Type B pancreatic cell (in vitro differentiated cells): ENCODE measurements around the gene C18orf54. TPM values are rescaled to one million over a fixed set of nuclear protein-coding genes. Genes with fewer than 3 reads are reported as not detected.

Experiments
- DNase-seq: peaks from one replicate; pipeline ENCODE4 v3.0.0; 2021; ENCODE audit warnings: mixed read lengths; ENCODE audit not compliant: unreplicated experiment; ENCODE audit errors: extremely low spot score
- H3K27ac Mint-ChIP-seq: 2 replicates; pipeline ENCODE4 v1.8.0; 2021; ENCODE audit warnings: mild to moderate bottlenecking, mixed read lengths
- H3K27me3 Mint-ChIP-seq: 2 replicates; pipeline ENCODE4 v1.8.0; 2021; ENCODE audit warnings: mixed read lengths
- H3K36me3 Mint-ChIP-seq: 2 replicates; pipeline ENCODE4 v1.8.0; 2021; ENCODE audit warnings: mixed read lengths
- H3K4me1 Mint-ChIP-seq: one replicate; pipeline ENCODE4 v1.8.0; 2021; ENCODE audit warnings: mixed read lengths; ENCODE audit not compliant: unreplicated experiment
- H3K4me3 Mint-ChIP-seq: 2 replicates; pipeline ENCODE4 v1.8.0; 2021; ENCODE audit warnings: mild to moderate bottlenecking, mixed read lengths
- H3K9me3 Mint-ChIP-seq: 2 replicates; pipeline ENCODE4 v1.8.0; 2021; ENCODE audit warnings: mixed read lengths
- total RNA-seq: library from RNA; stranded (reverse); gene quantifications from 2 replicates; pipeline ENCODE4 v1.2.1, GENCODE V29; 2021; ENCODE audit warnings: low replicate concordance
- TF ChIP-seq, protein P1 (sequence below): fragments of 200-600 bp; sonication (generic); conservative IDR thresholded peaks from 2 replicates; pipeline ENCODE4 v1.5.0; 2021; ENCODE audit warnings: antibody characterized with exemption, mild to moderate bottlenecking

C18orf54 gene
- total RNA-seq, 1 donor from 2014 or later, result 18.4 TPM

DNA sequence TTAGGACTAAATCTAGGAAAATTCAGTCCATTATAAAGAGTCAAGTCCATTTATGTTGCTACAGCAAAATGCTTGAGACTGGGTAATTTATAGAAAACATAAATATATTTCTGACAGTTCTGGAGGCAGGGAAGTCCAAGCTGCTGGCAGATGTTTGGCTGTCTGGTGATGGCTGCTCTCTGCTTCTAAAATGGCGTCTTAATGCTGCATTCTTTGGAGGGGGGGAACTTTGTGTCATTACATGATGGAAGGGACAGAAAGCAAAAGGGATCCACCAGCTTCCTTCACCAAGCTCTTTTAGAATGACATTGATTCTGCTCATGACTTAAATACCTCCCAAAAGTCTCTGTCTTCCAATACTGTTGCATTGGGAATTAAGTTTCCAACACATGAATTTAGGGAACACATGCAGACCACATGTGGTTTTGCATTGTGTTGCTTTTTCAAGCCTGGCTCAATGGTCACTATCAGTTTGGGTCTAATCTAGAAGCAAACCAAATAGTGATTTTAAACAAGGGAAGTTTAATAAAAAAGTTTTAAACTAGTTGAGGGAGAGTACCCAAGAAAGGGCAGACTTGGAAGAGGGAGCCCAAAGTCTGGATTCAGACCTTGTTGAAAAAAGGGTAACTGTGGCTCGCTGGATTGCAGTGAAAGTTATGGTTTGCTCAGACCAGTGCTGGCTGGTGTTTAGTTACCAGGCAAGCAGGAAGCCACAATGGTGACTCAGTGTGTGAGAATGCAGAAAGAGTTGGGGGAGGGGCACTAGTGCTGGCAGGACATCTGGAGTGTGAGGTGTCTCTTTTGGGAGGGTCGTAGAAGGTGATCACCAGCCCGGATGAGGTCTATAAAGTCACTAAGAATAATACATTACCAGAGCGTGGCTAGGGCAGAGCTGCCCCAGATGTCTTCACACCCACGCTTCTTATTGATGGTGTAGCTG is 30.8 kb downstream of the C18orf54 start:
- no peak overlapping the region for H3K4me3 Mint-ChIP-seq

DNA sequence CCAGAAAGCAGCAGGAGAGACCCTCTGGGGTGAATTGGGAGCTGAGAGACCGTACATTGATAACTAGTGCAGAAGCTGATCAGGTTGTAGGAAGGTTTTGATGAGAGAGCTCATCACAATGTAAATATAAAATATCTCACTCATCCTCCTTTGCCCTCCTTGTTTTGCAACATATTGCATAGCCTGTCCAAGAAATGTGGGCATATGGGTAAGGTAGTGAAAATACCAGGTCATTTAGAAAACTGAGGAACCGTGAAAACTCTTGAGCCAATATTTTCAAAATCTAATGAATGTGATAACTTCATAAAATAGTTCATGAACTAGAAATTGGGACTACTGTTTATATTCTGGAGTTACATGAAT is 31.4 kb downstream of the C18orf54 start:
- Mint-ChIP-seq H3K9me3 (peaks cover 9% of the 10 kb centered on the region), H3K27ac (peak overlapping the region; percentile 46), H3K36me3 (peaks cover 5% of the 10 kb centered on the region), H3K4me3 (no peak overlapping the region), H3K4me1 (peaks cover 9% of the 10 kb centered on the region), H3K27me3 (peaks cover 5% of the 10 kb centered on the region)
- DNase-seq, result no peak
- TF ChIP-seq, protein P1, sequence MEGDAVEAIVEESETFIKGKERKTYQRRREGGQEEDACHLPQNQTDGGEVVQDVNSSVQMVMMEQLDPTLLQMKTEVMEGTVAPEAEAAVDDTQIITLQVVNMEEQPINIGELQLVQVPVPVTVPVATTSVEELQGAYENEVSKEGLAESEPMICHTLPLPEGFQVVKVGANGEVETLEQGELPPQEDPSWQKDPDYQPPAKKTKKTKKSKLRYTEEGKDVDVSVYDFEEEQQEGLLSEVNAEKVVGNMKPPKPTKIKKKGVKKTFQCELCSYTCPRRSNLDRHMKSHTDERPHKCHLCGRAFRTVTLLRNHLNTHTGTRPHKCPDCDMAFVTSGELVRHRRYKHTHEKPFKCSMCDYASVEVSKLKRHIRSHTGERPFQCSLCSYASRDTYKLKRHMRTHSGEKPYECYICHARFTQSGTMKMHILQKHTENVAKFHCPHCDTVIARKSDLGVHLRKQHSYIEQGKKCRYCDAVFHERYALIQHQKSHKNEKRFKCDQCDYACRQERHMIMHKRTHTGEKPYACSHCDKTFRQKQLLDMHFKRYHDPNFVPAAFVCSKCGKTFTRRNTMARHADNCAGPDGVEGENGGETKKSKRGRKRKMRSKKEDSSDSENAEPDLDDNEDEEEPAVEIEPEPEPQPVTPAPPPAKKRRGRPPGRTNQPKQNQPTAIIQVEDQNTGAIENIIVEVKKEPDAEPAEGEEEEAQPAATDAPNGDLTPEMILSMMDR, result no peak

More for the DNA sequence above, 30.8 kb downstream of the C18orf54 start:
- Mint-ChIP-seq H3K4me1 (peaks cover 9% of the 10 kb centered on the region), H3K27ac (peak overlapping the region; percentile 46), H3K27me3 (peaks cover 5% of the 10 kb centered on the region), H3K9me3 (peaks cover 9% of the 10 kb centered on the region), H3K36me3 (peaks cover 5% of the 10 kb centered on the region)
- no peak for DNase-seq
- TF ChIP-seq, protein P1, result no peak

DNA sequence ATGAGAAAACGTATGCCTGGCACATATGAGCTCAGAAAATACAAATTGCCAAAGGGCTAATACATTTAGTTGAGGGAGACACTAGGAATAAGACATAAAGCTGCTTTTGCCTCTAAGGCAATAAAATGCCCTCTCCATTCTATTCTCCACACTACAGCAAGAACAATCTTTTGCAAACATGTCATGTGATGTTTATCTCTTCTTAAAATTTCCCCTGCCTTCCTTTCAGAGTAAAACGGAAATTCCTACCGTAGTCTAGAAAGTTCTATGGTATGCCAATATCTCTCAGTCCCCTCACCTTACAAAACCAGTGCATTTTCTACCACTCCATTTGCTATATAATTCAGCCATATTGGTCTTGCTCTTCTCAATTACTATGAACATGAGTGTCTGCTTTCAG is 33.1 kb downstream of the C18orf54 start:
- Mint-ChIP-seq H3K27ac (no peak overlapping the region), H3K4me3 (no peak overlapping the region), H3K36me3 (peaks cover 5% of the 10 kb centered on the region), H3K4me1 (peaks cover 9% of the 10 kb centered on the region), H3K27me3 (peaks cover 10% of the 10 kb centered on the region), H3K9me3 (peaks cover 9% of the 10 kb centered on the region)
- no peak for DNase-seq
- TF ChIP-seq, protein P1, result no peak

DNA sequence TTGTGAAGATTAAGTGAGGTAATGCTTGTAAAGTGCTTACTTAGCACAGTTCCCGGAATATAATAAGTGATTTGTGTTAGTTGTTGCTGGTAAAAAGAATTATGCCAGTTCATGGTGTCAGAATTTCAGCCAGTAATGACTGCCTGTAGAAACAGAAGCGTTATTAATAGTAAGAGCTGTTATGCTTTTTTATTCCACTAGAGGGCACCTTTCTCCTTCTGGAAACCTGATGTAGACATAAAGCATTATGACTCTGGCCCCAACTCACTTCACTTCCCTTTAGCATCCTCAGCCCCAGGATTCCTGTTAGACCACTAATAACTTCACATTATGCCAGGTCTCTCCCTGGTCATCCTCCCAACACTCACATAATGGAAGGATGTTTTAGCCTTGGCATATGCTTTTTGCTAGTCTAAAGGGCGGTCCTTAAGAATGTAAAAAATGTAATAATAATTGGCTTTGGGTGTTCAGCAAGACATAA is 34.9 kb downstream of the C18orf54 start:
- DNase-seq, result no peak

DNA sequence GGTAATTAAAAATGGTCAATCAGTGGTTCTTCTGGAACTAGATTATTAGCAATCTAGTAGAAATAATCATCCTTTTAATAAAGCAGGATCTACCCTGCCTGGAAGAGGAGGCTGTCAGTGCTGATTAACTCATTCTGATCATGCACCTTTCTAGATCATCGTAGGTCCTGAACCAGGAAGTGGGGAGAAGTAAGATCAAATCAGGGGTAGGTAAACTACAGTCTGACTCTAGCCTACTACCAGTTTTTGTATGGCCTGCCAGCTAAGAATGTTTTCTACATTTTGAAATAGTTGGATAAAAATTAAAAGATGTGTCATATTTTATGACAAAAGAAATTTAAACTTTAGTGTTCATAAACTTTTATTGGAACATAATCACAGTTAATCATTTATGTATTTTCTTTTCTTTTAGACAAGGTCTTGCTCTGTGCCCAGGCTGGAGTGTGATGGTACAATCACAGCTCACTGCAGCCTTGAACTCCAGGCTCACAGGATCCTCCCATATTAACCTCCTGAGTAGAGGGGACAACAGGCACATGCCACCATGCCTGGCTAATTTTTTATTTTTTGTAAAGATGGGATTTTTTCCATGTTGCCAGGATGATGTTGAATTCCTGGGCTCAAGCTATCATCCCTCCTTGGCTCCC is 36.1 kb downstream of the C18orf54 start:
- no peaks in the 10 kb centered on the region for H3K36me3 Mint-ChIP-seq
- DNase-seq, result no peak
- H3K4me1 Mint-ChIP-seq, result peaks cover 3% of the 10 kb centered on the region
- TF ChIP-seq, protein P1, result no peak
- peaks cover 10% of the 10 kb centered on the region for H3K27me3 Mint-ChIP-seq
- H3K9me3 Mint-ChIP-seq, result peaks cover 3% of the 10 kb centered on the region
- H3K27ac Mint-ChIP-seq, result no peak overlapping the region
- H3K4me3 Mint-ChIP-seq, result no peak overlapping the region

More for the DNA sequence above, 34.9 kb downstream of the C18orf54 start:
- Mint-ChIP-seq H3K27ac (no peak overlapping the region), H3K4me1 (peaks cover 9% of the 10 kb centered on the region), H3K36me3 (no peaks in the 10 kb centered on the region), H3K27me3 (peaks cover 10% of the 10 kb centered on the region), H3K4me3 (no peak overlapping the region), H3K9me3 (peaks cover 9% of the 10 kb centered on the region)
- TF ChIP-seq, protein P1, result peak; percentile 86
